ENCODE measurements around the gene HDAC4. TPM values are rescaled to one million over a fixed set of nuclear protein-coding genes. Genes with fewer than 3 reads are reported as not detected.

Gene HDAC4
- total RNA-seq, 1 experiment from 2014 or later, result 47.6 TPM

- no peak for TF ChIP-seq RAD21 (IDR thresholded peaks at IDR 0.05; ENCODE audit: low read depth)
- no peak for TF ChIP-seq SRF (IDR thresholded peaks at IDR 0.05; ENCODE audit: low read depth)
- TF ChIP-seq CEBPB (IDR thresholded peaks at IDR 0.05; ENCODE audit: low read depth), result no peak
These were observed 346.9 kb downstream of the HDAC4 start (continued) for GRCh38 chr2:239053801-239054503.

GRCh38 chr2:239052798-239053665 is 347.8 kb downstream of the HDAC4 start:
- Histone ChIP-seq H3K9me2 (ENCODE audit: insufficient read depth) (no peaks in the 10 kb centered on the region), H3K27me3 (ENCODE audit: insufficient read depth, low read length) (no peaks in the 10 kb centered on the region), H3K79me2 (ENCODE audit: insufficient read depth, low read length) (no peaks in the 10 kb centered on the region), H3K27ac (ENCODE audit: low read depth, low read length) (no peak overlapping the region), H3K9ac (ENCODE audit: low read length) (no peak overlapping the region), H3K9me3 (ENCODE audit: control insufficient read depth in 1 of 2, insufficient read depth in 1 of 2, low read depth in 1 of 2, low read length in 2 of 2) (no peaks in the 10 kb centered on the region), H3K36me3 (ENCODE audit: control insufficient read depth in 1 of 2, insufficient read depth in 2 of 2, low read length in 2 of 2) (peaks cover 0 to 2% of the 10 kb centered on the region in 2 experiments; a peak in 1 of 4 replicates), H3K4me2 (ENCODE audit: low read length) (no peak overlapping the region), H3K4me1 (ENCODE audit: control insufficient read depth in 1 of 2, insufficient read depth in 2 of 2, low read length in 2 of 2) (no peaks in the 10 kb centered on the region), H4K20me1 (ENCODE audit: insufficient read depth) (no peaks in the 10 kb centered on the region), H2AFZ (ENCODE audit: low read depth, low read length, poor library complexity, severe bottlenecking) (no peak overlapping the region), H3K4me3 (replicated peaks in 1 of 2; ENCODE audit: low read depth in 1 of 2, low read length in 2 of 2) (no peak overlapping the region)
- RAD21 ChIA-PET (ENCODE audit: low non-redundant PET in 1 of 2, low total read pairs in 2 of 2, uncharacterized antibody in 2 of 2, unreplicated experiment in 2 of 2), result no interaction called here
- CTCF ChIA-PET, result no interaction called here
- DNase-seq (ENCODE audit: low read depth, low spot score) (no peak), ATAC-seq (no peak)
- intact Hi-C loops (cut with micrococcal nuclease), result no loop called here
- BruUV-seq (replicated peaks), result TSS peak; percentile 8
- TF ChIP-seq FOSL1 (IDR thresholded peaks at IDR 0.05; ENCODE audit: low read depth) (no peak), ZFX (IDR thresholded peaks at IDR 0.05) (no peak), CBX3 (IDR thresholded peaks at IDR 0.05; ENCODE audit: low read depth) (no peak), ZNF274 (IDR thresholded peaks at IDR 0.05; ENCODE audit: low read depth, low read length) (no peak), SRF (IDR thresholded peaks at IDR 0.05; ENCODE audit: low read depth) (no peak), YY1 (IDR thresholded peaks at IDR 0.05; ENCODE audit: extremely low read depth, insufficient replicate concordance, low read depth, low read length) (no peak), EGR1 (IDR thresholded peaks at IDR 0.05; ENCODE audit: low read depth) (no peak), MAX (IDR thresholded peaks at IDR 0.05) (no peak), POLR2AphosphoS5 (IDR thresholded peaks at IDR 0.05; ENCODE audit: low read depth, low read length) (no peak), RAD21 (IDR thresholded peaks at IDR 0.05; ENCODE audit: low read depth) (no peak), CTCF (IDR thresholded peaks at IDR 0.05 in 2 of 3, conservative IDR thresholded peaks at IDR 0.05 in 1 of 3; ENCODE audit: borderline replicate concordance in 1 of 3, insufficient read depth in 1 of 3, low read depth in 2 of 3, low read length in 2 of 3) (no peak), SP1 (IDR thresholded peaks at IDR 0.05; ENCODE audit: low read depth) (no peak), ELF1 (IDR thresholded peaks at IDR 0.05; ENCODE audit: borderline replicate concordance, low read depth) (no peak), CEBPB (IDR thresholded peaks at IDR 0.05; ENCODE audit: low read depth) (no peak), SIN3A (IDR thresholded peaks at IDR 0.05; ENCODE audit: low read depth) (no peak)
- POLR2A ChIA-PET, result no interaction called here
